Astrocyte of the cerebellum (primary cell): ENCODE results near the gene ANAPC13.

Experiments
- DNase-seq: peaks from one replicate; pipeline ENCODE4 v3.0.0-alpha.2; 2011; ENCODE audit warnings: low read depth
- H3K4me3 ChIP-seq: 2 replicates; pipeline ENCODE4 v1.5.1; 2011; ENCODE audit warnings: mild to moderate bottlenecking, low read depth, low read length, moderate library complexity
- CTCF ChIP-seq: IDR thresholded peaks from 2 replicates; pipeline ENCODE4 v1.5.1; 2012; ENCODE audit warnings: low read length, low read depth, moderate library complexity, mild to moderate bottlenecking; ENCODE audit errors: missing control alignments
- in situ Hi-C: cut with HindIII; loops from 2 replicates; pipeline ENCODE4 v1.10.0; 2017; ENCODE audit warnings: low sequenced_read_pairs

The ANAPC13 gene

GRCh38 chr3:134468519-134468918, 17.3 kb downstream of the ANAPC13 start:
- DNase-seq, result no peak
- in situ Hi-C loops, result no loop called here
- no peak overlapping the region for H3K4me3 ChIP-seq
- TF ChIP-seq CTCF, result no peak

- no peak overlapping the region for H3K4me3 ChIP-seq
- in situ Hi-C loops, result no loop called here
- no peak for DNase-seq
- TF ChIP-seq CTCF, result no peak
Observed at GRCh38 chr3:134466331-134466730, 19.5 kb downstream of the ANAPC13 start.

GRCh38 chr3:134464689-134465365, 21.0 kb downstream of the ANAPC13 start:
- H3K4me3 ChIP-seq, result no peak overlapping the region

GRCh38 chr3:134464064-134464688, 21.6 kb downstream of the ANAPC13 start:
- in situ Hi-C loops, result no loop called here
- DNase-seq, result peak; percentile 99
- TF ChIP-seq CTCF, result no peak
- H3K4me3 ChIP-seq, result no peak overlapping the region

More at GRCh38 chr3:134464689-134465365, 21.0 kb downstream of the ANAPC13 start:
- in situ Hi-C loops, result no loop called here
- DNase-seq, result no peak
- TF ChIP-seq CTCF, result peak; percentile 12

GRCh38 chr3:134463676-134464063, 22.1 kb downstream of the ANAPC13 start:
- in situ Hi-C loops, result no loop called here
- TF ChIP-seq CTCF, result no peak
- no peak for DNase-seq
- H3K4me3 ChIP-seq, result no peak overlapping the region

- TF ChIP-seq CTCF, result no peak
- H3K4me3 ChIP-seq, result no peak overlapping the region
- no peak for DNase-seq
- in situ Hi-C loops, result no loop called here
Observed at GRCh38 chr3:134462331-134462941, 23.3 kb downstream of the ANAPC13 start.
